SW 1271 (cell line): ENCODE data around the gene PRPS1.
"Not testable (repeated sequence)": the region's sequence is repeated elsewhere in the genome, so short reads cannot be mapped to it uniquely, and the experiment has no call there.

ENCODE experiments used
- DNase-seq, 2 experiments: peaks; one replicate each; lab custom pipeline; 2025; lab: John Stamatoyannopoulos, UW

Gene PRPS1

DNA sequence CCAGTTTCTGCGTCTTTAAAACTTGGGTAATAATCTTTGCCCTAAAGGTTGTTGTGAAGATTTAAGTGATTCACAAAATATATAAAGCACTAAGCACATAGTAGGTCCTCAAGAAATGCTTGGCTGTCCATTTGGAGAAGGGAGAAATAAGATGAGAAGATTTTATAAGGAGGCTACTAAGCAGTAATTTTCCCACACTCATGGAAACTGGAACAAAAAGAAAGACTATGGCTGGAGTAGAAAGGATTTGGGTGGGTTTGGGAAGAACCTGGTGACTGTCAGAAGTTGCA is 47.0 kb downstream of the PRPS1 start:
- DNase-seq, result no peak

DNA sequence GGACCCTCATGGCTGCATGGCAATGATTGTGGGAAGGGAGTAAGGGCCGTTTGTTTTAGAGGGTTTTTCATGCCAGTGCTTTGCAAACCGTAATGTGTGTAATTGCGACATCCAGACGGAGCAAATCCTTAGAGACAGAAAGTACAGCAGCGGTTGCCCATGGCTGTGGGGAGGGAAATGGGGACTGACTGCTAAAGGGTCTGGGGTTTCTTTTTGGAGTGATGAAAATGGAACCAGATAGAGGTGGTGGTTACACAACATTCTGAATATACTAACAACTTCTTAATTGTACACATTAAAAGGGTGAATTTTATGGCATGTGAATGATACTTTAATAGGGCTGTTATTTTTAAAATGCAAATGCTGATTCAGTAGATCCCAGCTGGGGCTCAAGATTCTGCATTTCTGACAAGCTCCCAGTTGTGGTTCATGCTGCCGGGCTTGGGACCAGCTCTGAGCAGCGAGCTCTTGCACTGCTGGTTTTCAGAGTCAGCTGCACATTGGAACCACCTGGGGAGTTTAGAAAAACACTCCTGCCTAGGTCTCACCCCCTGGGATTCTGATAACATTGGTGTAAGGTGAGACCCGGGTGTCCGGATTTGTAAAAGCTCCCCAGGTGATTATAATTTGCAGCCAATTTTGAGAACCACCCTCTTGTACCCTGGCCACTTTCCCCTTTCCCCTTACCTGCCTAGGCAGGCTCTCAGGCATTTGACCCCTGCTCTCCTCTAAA is 47.7 kb downstream of the PRPS1 start:
- no peak for DNase-seq

DNA sequence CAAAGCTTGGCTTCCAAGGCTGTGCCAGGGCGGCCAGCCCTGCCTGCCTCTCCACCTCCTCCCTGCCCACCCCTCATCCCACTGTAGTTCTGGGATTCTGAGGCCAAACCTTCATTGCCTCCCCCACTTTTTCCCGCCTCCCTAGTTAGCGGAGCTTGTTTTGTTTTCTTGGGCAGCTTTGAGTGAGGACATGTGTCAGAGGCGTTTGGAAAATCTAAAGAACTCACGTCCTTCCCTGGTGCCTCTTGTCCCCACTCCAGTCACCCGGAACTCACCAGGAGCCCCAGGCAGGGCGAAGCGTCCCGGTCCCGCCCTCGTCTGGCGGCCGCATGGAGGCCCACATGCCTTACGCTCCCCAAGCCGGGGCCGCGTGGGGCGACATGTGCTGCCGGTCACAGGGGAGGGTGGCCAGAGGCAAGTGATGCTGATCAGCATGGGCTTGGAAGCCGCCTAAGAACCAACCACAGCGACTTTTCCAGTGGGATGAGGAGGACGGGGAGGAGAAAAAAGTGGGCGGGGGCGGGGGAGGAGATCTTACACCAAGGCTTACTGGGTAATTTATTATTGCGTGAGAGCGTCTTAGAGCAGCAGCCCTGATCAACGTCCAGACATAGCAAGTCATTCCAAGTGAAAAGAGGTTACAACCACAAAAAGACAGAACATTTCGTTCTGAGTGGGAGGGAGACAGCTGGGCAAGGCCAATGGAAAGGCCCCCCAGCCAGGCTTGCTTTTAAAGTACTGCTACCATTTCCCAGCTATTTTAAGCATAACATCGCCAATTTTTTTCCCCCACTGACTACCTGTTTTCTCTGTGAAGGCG is 48.5 kb downstream of the PRPS1 start:
- peak; percentile 7 to 56 for DNase-seq

DNA sequence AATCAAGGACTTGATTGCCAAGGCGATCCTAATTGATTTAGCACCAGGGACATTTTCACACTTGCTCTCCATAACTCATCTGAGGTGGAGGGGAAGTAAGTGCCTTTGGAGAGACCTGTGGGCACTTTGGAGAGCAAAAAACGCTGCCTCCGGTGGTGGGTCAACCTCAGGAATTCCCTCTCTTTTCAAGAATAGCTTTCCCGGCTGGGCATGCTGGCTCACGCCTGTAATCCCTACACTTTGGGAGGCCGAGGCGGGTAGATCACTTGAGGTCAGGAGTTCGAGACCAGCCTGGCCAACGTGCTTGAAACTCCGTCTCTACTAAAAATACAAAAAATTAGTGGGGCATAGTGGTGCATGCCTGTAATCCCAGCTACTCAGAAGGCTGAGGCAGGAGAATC is 49.2 kb downstream of the PRPS1 start:
- no peak for DNase-seq

DNA sequence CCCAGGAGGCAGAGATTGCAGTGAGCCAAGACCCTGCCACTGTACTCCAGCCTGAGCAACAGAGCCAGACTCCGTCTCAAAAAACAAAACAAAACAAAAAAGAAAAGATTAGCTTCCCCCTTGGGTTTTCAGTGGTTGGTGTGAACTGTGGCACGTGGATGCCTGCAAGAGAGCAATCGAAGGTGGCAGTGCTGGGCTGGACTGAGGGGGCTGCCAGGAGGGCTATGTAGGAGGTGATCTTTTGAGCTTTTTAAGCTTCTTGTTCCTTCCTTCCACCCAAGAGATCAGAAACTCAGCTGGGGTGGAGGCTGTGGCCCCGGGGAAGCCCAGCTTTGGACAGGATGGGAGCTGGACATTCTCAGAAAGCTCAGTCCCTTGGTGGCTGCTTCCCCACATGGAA is 49.6 kb downstream of the PRPS1 start:
- no peak for DNase-seq

DNA sequence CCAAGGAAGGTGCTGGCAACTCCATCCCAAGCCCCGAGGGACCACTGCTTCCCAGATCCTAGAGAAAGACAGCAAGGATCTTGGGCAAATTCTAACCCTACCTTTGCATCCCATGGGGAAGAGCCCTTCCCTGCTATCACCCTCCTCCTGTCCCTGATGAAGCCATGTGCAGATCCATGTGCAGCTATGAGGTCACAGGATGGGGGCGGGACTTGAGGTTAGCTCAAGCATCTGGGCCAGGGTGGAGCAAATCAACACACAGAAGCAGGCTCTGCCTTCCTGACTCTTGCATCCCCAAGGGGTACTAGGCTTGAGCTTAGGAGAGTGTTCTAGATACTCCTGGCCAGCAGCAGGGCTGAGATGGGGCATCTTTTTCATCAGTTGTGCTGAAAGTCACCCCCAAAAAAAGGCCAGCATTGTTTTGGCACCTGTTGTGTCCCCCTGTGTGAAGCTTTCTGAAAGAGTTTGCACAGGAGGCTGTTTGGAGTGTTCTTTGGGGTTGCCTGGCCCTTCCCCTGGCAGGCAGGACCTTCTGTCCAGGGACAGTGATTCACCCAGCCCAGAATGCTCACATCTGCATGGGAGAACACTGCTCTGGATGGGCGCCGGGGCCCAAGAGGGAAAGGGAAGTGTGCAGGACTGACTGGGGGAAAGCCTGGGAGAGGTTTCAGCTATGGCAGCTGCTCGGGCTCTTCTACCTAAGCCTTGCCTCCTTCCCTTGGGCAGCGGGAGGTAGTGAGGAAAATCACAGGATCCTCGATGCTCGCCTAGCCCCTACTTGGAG is 50.8 kb downstream of the PRPS1 start:
- DNase-seq, result no peak

DNA sequence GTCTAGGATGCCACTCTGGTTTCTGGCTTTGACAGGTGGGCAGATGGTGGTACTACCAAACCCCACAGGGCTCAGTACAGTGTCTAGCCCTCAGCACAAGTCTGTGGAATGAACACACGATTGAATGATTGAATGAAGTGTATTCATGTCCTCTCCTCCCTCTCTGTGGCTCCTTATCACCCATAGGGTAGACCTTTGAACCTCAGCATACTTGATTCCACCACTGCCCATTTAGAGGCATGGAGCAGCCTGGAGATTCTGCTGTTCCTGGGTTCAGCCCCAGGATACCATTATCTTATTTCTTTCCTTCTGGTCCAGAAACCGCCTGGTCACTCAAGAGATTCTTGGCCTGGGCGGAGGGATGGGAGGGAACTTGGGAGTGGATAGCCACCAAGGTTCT is 53.9 kb downstream of the PRPS1 start:
- no peak for DNase-seq

DNA sequence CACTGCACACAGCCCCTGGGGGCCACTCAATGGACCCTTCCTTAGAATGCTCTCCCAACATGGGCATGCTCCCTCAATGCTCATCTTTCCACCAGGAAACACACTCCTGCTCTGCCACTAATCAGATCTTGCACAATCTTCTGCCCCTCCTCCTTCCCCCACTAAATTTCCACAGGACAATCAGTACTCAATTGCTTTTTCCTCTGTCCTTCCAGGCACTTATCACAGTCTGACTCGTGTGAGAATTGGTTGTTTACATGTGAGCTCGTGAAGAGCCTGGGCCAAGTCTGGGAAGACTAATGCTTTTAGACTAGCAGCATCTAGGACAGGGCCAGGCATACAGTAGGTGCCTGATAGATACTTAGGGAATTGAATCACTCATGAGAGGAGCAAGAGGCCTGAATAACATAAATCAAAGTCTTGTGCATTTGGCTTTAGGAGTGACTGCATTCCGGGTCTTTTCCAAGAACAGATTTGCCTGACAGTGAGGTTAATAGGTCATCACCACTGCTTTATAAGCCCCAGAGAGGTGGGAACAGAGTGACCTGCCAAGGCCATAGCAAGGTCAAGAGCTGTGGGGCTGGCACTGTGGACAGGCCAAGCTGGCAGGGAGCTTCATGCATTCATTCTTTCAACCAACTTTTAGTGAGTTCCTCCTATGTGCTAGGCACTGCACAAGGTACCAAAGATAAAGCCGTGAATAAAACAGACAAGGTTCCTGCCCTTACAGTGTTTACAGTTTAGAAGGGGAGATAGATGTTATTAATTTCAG is 55.0 kb downstream of the PRPS1 start:
- DNase-seq, result no peak

DNA sequence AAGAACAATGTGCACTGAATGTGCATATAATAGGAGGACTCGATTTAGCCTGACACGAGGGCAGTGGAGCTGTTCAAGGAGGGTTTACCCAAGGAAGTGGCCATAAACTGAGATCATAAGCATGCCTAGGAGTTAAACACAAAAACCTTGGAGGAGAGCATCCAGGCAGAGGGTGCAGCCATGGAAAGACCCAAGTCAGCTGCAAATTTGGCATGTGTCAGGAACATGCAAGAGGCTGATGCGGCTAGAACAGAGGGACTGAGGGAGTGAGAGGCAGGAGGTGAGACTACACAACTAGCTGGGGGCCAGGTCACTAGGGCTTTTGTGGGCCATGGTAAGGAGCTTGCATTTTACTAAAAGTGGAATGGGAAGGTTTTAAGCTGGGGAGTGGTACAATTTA is 55.6 kb downstream of the PRPS1 start:
- DNase-seq, result no peak

DNA sequence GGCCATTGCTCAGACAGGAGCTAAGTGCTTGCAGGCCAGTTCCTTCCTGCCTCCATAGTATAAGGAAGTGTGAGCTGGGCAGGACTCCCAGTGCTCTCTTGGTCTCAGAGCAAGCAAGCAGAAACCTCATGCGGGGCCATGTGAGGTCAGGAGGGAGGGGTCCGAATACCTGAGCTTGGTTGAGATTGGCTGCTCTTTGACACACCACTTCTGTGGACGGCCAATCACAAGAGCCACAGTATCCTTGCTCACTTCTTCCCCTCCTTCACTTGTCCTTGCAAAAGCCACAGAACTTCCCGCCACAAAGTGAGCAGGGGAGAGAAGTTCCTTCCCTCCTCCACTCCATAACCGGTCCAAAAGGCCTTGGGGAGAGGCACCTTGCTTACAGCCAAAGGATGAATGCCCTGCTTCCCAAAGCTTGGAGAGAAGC is 56.7 kb downstream of the PRPS1 start:
- DNase-seq, result no peak

DNA sequence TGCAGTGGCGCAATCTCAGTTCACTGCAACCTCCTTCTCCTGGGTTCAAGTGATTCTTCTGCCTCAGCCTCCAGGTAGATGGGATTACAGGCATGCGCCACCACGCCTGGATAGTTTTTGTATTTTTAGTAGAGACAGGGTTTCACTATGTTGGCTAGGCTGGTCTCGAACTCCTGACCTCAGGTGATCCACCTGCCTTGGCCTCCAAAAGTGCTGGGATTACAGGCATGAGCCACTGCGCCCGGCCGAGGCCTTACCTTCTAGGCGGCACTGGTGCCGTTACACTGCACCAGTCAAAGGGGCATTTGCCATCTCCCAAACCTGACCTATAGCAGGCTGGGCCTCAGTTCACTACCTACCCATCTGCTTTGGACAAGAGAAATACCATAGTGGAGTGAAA is 57.3 kb downstream of the PRPS1 start:
- DNase-seq, result not testable (repeated sequence)

DNA sequence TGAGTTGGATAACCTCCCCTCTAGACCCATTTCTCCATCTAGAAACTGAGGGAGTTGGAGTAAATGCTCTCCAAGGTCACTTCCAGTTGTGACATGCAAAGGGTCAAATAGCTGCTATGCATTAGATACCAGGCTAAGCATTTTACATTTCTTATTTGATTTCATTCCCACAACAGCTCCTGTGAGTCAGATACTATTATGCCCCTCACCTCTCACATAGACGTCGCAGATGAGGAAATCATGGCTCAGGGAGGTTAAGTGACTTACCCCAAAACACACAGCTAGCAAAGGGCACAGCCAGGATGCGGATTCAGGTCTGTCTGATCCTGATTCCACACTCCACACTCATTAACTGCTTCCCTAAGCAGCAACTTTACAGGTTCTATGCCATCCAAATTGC is 57.7 kb downstream of the PRPS1 start:
- DNase-seq, result no peak

DNA sequence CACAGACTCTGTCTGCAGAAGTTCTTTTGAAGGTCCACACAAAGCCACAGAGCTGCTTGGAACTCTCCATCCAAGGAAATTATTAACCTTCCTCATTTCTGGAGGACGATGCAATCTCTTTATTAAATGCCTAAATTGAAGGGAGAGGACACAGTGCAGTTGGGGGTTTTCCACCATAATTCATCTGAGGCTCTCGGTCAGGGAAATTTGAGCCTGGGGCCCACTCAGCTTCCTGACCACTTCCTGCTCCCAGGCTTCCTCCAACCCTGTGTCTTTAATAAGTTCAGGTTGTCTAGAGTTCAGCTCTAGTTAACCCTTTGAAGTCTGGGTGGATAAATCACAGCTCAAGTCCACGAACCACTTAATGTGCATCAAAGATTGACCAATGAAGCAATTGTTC is 58.5 kb downstream of the PRPS1 start:
- no peak for DNase-seq

DNA sequence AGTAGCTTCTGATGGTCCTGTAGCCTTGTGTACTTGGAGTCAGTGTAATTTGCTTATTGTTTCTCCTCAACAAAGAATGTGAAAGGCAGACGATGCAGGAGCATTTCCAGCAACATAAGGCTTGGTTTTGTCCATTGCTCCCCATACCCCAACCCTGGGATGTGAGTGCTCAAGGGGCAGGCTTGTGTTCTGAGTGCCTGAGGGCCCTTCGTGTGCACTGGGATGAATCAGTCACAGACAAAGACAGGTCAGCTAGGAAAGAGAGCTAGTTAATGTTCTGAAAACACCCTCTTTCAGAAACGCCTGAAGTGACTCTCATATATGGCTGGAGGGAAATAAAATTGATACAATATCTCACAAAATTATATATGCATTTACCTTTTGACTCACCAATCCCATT is 59.1 kb downstream of the PRPS1 start:
- no peak for DNase-seq

DNA sequence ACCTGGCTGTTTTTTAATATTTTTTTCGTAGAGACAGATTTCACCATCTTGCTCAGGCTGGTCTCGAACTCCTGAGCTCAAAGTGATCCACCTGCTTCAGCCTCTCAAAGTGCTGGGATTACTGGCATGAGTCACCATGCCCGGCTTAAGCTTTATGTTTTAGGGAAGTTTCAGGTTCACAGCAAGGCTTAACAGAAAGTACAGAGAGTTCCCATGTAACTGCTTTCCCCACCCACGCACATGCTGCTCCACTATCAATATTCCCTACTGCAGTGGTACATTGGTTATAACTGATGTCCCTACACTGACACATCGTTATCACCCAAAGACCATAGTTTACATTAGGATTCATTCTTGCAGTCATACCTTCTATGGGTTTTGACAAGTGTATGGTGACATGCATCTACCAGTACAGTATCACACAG is 62.7 kb downstream of the PRPS1 start:
- no peak for DNase-seq

DNA sequence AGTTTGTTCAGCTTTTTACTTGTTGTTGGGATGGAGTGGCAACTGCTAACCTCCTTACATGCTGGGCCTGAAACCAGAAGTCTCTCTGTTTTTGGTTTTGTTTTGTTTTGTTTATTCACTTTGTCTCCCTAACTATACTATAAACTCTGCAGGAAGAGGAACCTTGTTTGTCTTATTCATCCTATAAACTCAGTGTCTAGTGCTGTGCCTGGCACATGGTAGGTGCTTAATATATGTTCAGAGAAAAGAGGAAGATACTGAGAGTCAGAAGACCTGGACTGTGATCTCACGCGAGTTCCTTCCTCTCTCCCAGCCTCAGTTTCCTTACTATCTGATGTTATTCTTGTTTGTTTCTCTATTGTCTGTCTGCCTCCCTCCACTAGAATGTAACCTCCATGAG is 71.3 kb downstream of the PRPS1 start:
- no peak for DNase-seq

DNA sequence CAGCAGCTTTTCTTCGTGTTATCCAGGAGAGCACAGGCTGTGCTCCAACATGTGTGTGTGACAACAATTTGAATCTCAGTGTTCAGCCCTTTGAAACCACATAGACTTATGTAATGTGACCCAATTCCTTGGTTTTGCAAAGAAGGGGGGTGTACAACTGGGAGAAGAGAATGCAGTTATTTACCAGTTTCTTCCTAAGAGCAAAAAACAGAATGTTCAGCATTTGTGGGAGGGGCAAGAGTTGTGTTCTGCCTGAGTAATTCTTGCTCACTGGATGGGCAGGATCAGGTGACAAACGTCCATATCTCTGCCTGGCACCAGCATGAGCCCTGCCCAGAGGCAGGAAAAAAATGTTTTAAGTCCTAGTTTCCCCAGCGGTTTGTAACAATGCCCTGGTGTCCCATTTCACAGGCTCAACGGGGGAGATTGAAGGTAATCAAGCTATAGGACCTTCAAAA is 72.0 kb downstream of the PRPS1 start:
- DNase-seq, result no peak
